Activated T-helper 2 cell treated with anti-CD3 and anti-CD28 coated beads, Interferon-gamma antibody, Interleukin-2, Interleukin-4, amounts not matched to agents 10 μg/mL and 5 μg/mL and 100 μg/mL, durations not matched to agents 14 hours and 24 hours and 36 hours (primary cell): ENCODE measurements around the gene TBC1D9B. TPM values are rescaled to one million over a fixed set of nuclear protein-coding genes. Genes with fewer than 3 reads are reported as not detected.

Source experiments
- DNase-seq: peaks from one replicate; pipeline ENCODE4 v3.0.0; 2021; ENCODE audit warnings: low spot score
- H3K27ac Mint-ChIP-seq: one replicate; pipeline ENCODE4 v1.8.0; 2021; ENCODE audit warnings: mixed read lengths
- H3K27me3 Mint-ChIP-seq: one replicate; pipeline ENCODE4 v1.8.0; 2021; ENCODE audit warnings: low read depth, mixed read lengths
- H3K36me3 Mint-ChIP-seq: one replicate; pipeline ENCODE4 v1.8.0; 2021; ENCODE audit warnings: low read depth, mixed read lengths
- H3K4me1 Mint-ChIP-seq: one replicate; pipeline ENCODE4 v1.8.0; 2021; ENCODE audit warnings: low read depth, mixed read lengths
- H3K4me3 Mint-ChIP-seq: one replicate; pipeline ENCODE4 v1.8.0; 2021; ENCODE audit warnings: low read depth, mild to moderate bottlenecking, moderate library complexity, mixed read lengths
- H3K9me3 Mint-ChIP-seq: one replicate; pipeline ENCODE4 v1.8.0; 2021; ENCODE audit warnings: mixed read lengths
- intact Hi-C: fragments of 100-400 bp; cut with micrococcal nuclease; formaldehyde crosslinking; loops from one replicate; pipeline ENCODE4 v1.15.1; 2023
- total RNA-seq: library from RNA; stranded (reverse); gene quantifications from 2 replicates; pipeline ENCODE4 v1.2.3, GENCODE V29; 2022

Gene TBC1D9B
- total RNA-seq, 1 donor from 2014 or later = 125 TPM

GRCh38 chr5:179814090-179814489 is 93.6 kb downstream of the TBC1D9B start:
- H3K27ac Mint-ChIP-seq = no peak overlapping the region
- H3K9me3 Mint-ChIP-seq = no peaks in the 10 kb centered on the region
- H3K27me3 Mint-ChIP-seq = no peaks in the 10 kb centered on the region
- DNase-seq = no peak
- H3K4me1 Mint-ChIP-seq = peaks cover 9% of the 10 kb centered on the region
- no peak overlapping the region for H3K4me3 Mint-ChIP-seq
- peaks cover 33% of the 10 kb centered on the region for H3K36me3 Mint-ChIP-seq
- intact Hi-C loops = no loop called here

- DNase-seq = no peak
- no peak overlapping the region for H3K4me3 Mint-ChIP-seq
- H3K27ac Mint-ChIP-seq = no peak overlapping the region
- peaks cover 6% of the 10 kb centered on the region for H3K4me1 Mint-ChIP-seq
- H3K27me3 Mint-ChIP-seq = no peaks in the 10 kb centered on the region
- no peaks in the 10 kb centered on the region for H3K9me3 Mint-ChIP-seq
- peaks cover 33% of the 10 kb centered on the region for H3K36me3 Mint-ChIP-seq
- intact Hi-C loops = no loop called here
Observed at GRCh38 chr5:179812997-179813607, 94.6 kb downstream of the TBC1D9B start.

- H3K9me3 Mint-ChIP-seq = no peaks in the 10 kb centered on the region
- no peaks in the 10 kb centered on the region for H3K27me3 Mint-ChIP-seq
- peaks cover 3% of the 10 kb centered on the region for H3K4me1 Mint-ChIP-seq
- H3K36me3 Mint-ChIP-seq = peaks cover 33% of the 10 kb centered on the region
- intact Hi-C loops = no loop called here
- no peak for DNase-seq
- H3K27ac Mint-ChIP-seq = no peak overlapping the region
- H3K4me3 Mint-ChIP-seq = no peak overlapping the region
Observed at GRCh38 chr5:179812135-179812825, 95.4 kb downstream of the TBC1D9B start.

Other genes with a start within 250 kb of the TBC1D9B start
- gene CBY3, start 226.9 kb downstream of the TBC1D9B start, total RNA-seq = 0.39 and 0.51 TPM in 2 replicates
- 603 and 609 TPM in 2 replicates for gene CANX, start 208.9 kb downstream of the TBC1D9B start, total RNA-seq
- gene MAML1, start 175.1 kb downstream of the TBC1D9B start, total RNA-seq = 38.1 and 38.3 TPM in 2 replicates
- 0.62 and 3.2 TPM in 2 replicates for gene LTC4S, start 113.9 kb downstream of the TBC1D9B start, total RNA-seq
- gene MGAT4B, start 101.0 kb downstream of the TBC1D9B start, total RNA-seq = 135 and 139 TPM in 2 replicates
- gene SQSTM1, start 87.0 kb downstream of the TBC1D9B start, total RNA-seq = 194 TPM in 2 replicates
- gene MRNIP, start 49.1 kb downstream of the TBC1D9B start, total RNA-seq = 24.4 and 30.1 TPM in 2 replicates
- 10.0 and 10.3 TPM in 2 replicates for gene RNF130, start 163.9 kb upstream of the TBC1D9B start, total RNA-seq